Fibroblast of skin of back (primary cell): Measurements from ENCODE around the gene CCDC102B.

Experiments used
- DNase-seq: peaks from one replicate; pipeline ENCODE4 v3.0.0-alpha.2; 2013

Gene CCDC102B

DNA sequence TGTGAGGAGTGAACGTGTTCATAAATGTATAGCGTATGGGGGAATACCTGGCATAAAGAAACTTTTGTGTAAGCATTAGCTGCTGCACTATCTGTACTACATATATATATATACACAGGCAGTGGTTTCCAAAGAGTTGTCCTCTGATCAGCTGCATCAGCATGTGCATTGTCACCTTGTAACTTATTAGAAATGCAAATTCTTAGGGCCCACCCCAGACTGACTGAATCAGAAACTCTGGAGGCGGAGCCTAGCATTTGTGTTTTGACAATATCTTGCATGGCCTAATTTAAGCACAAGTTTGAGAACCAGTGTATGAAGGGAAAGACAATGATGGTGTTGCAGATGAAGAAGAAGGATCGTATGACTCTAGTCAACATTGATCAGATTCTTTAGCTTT lies 299.5 kb downstream of the CCDC102B start:
- no peak for DNase-seq

DNA sequence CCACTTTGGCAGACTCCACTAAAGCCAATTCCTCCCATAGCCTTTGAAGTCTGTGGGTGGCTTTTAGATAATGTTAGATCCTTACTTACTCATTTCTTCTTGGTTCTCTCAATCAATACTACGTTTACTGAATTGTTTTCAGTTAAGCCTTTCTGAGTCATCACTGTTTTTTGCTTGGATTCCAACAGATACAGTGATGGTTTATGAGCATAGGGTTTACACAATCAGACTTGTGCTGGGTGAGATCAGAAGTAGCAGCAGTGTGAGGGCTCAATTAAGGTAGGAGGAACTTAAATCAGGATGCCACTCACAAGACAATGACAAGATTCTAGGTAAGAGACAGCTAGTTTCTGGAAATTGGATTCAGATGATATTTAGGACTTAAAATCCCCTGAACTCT lies 305.1 kb downstream of the CCDC102B start:
- DNase-seq, result no peak
